ENCODE results near the gene CLCN3. TPM values are rescaled to one million over a fixed set of nuclear protein-coding genes. Genes with fewer than 3 reads are reported as not detected.

CLCN3 gene
- total RNA-seq (2022; extraction: Qiagen RNA extraction): 14.0 to 21.6 TPM (median 20.6 TPM) in 5 replicates

DNA sequence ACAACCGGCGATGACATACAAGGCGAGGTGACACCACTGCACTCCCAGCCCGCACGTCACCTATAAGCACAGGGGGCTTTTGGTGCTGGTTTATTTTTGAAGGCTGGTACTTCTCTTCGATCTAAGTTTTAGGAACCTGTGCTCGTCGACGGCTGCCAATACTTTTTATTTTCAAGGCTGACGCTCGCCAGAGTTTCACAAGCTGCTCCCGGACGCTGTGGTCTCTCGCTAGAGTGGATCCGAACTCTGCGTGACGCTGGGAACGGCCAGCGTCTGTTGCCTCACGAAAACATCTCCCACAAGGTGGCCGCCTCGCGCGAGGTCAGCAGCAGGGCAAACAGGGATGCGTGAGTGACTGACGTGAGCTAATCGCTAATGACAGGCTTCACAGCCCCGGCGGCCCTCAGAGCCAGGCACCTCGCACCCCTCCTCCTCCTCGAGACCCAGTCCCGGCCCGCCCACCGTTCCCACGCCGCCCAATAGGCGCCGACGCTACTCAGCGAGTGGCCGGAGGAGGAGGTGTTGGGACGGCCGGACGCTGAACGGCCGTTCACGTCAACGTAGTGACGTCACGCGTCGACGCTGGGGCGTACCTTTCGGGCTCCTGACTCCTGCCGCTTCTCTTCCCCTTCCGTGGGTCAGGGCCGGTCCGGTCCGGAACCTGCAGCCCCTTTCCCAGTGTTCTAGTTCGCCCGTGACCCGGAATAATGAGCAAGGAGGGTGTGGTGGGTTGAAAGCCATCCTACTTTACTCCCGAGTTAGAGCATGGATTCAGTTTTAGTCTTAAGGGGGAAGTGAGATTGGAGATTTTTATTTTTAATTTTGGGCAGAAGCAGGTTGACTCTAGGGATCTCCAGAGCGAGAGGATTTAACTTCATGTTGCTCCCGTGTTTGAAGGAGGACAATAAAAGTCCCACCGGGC is at the start of gene CLCN3:
TSS of gene CLCN3 (plus strand) at position 621 of the 922 bp plus-strand sequence. CDS start 15,351 bp downstream, outside the sequence.

DNA sequence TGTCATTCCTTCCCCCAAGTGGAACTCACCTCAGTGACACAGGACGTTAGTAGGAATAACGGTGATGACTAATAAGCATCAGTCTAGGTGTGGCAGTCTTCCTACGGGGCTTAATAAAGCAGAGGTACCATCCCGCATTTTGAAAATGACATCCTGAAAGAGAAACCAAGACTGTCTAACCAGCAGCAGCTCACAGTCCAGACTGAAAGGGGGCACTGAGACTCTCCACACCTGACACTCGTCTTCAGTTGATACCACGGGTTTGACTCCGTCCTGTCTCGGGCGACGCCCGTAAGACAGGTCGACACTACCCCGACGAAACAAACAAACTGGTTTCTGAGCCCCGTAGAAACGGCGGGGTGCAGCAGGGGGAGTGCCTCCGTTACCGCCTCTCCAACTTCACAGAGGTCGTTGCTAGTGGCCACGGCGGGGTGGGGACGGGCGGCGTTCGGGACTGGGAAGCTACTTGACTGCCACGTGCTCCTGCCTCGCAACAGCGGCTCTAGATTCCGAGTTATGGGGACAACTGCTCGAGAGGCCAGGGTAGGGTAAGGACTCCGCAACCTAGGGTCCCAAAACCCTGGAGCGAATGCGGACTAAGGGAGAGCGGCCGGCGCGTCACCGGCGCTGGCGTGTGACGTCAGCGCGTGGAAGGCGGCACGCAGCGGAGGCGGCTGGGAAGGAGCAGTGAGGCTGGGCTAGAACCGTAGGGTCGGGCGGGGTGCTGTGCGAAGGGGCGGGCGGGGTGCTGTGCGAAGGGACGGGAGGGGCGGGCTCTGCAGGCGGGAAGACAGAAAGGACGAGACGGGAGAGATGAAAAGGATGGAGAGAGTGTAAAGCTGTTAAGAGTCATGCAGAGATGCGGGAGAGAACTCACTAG is 8.1 kb upstream of the CLCN3 start, which contains the start of gene NEK1:
TSS of gene NEK1 (minus strand) at position 593 of the 880 bp plus-strand sequence. CDS start 9,953 bp downstream, outside the sequence.

DNA sequence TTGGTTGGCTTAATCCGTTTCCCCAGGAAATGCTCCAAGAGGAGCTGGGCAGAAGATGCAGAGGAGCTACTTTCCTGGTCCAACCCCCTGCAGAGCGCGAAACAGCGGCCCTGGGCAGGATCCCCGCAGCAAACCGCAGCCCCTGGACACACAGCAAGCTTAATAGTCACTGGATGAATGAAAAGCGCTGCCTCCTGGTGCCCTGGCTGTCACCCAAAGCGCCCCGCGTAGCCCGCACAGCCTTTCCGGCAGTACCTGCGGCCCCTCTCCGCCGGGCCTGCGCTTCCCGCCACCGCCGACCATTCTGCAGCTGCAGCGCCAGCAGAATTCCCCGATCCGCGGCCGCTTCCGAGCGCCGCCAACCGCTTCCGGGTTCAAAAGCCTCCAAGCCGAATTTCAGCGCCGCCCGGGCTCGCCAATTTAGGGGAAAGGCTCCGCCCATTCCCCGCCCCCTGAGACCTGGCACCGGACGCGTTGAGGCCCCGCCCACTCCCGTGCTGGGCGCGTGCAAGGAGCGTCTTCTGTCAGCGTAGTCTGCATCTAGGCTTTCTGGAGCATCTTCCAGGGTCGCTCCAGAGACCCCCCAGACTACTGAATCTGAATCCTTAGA is 137.3 kb downstream of the CLCN3 start, which contains the start of gene HPF1:
TSS of gene HPF1 (minus strand) at position 370 of the 610 bp plus-strand sequence. CDS start at position 303, 67 bp downstream.

Other genes starting within 250 kb of the CLCN3 start
- gene NEK1, start 8.0 kb upstream of the CLCN3 start, total RNA-seq (2022; extraction: Qiagen RNA extraction): 2.6 to 3.3 TPM (median 3.0 TPM) in 5 replicates
- 14.2 to 16.0 TPM (median 15.2 TPM) in 5 replicates for gene HPF1, start 137.4 kb downstream of the CLCN3 start, total RNA-seq (2022; extraction: Qiagen RNA extraction)